GM13976 (cell line): ENCODE measurements around the gene SLC7A9.

Source experiments
- DNase-seq: peaks from one replicate; pipeline ENCODE4 v3.0.0; 2012; ENCODE audit warnings: low spot score
- CTCF ChIP-seq: IDR thresholded peaks from 2 replicates; pipeline ENCODE4 v1.5.1; 2012; ENCODE audit warnings: borderline replicate concordance, mild to moderate bottlenecking; ENCODE audit not compliant: insufficient read depth; ENCODE audit errors: extremely low read depth, missing control alignments, control extremely low read depth
- in situ Hi-C: fragments of 300-500 bp; cut with MboI; formaldehyde crosslinking; loops from one replicate; pipeline ENCODE4 v1.12.0; 2022; ENCODE audit warnings: low sequenced_read_pairs, mixed read lengths, inconsistent platforms; ENCODE audit not compliant: unreplicated experiment

The SLC7A9 gene

GRCh38 chr19:32862741-32863140 lies 6.8 kb downstream of the SLC7A9 start:
- TF ChIP-seq CTCF, result no peak
- in situ Hi-C loops, result no loop called here
- no peak for DNase-seq

- in situ Hi-C loops, result no loop called here
- TF ChIP-seq CTCF, result no peak
- DNase-seq, result no peak
Observed at GRCh38 chr19:32862173-32862572, 7.4 kb downstream of the SLC7A9 start.

GRCh38 chr19:32861596-32861995 lies 8.0 kb downstream of the SLC7A9 start:
- DNase-seq, result no peak
- TF ChIP-seq CTCF, result no peak
- in situ Hi-C loops, result no loop called here

GRCh38 chr19:32859591-32859990 lies 10.0 kb downstream of the SLC7A9 start:
- no peak for TF ChIP-seq CTCF
- no peak for DNase-seq
- in situ Hi-C loops, result no loop called here

GRCh38 chr19:32858559-32858958 lies 11.0 kb downstream of the SLC7A9 start:
- in situ Hi-C loops, result no loop called here
- no peak for DNase-seq
- TF ChIP-seq CTCF, result no peak

GRCh38 chr19:32858155-32858554 lies 11.4 kb downstream of the SLC7A9 start:
- DNase-seq, result no peak

More at GRCh38 chr19:32858155-32858554, 11.4 kb downstream of the SLC7A9 start:
- TF ChIP-seq CTCF, result no peak
- in situ Hi-C loops, result no loop called here
